Uterus (tissue), 4 donors: Measurements from ENCODE around the gene MAPK8IP1. TPM values are rescaled to one million over a fixed set of nuclear protein-coding genes. Genes with fewer than 3 reads are reported as not detected.

Experiments
- DNase-seq, 2 donors: peaks; one replicate each; pipeline ENCODE4 v3.0.0-alpha.2; 2019 to 2020
- H3K27ac ChIP-seq, 2 donors: fragments of 200-600 bp; sonication (generic); 1 replicate in 1 of 2; 2 replicates in 1 of 2; pipeline ENCODE4 v1.5.1; 2016 to 2018
- H3K27me3 ChIP-seq, 2 donors: fragments of 200-600 bp; sonication (generic); one replicate each; pipeline ENCODE4 v1.5.1; 2018 to 2019; ENCODE audit warnings: control low read depth in 1 of 2
- H3K36me3 ChIP-seq, 2 donors: fragments of 200-600 bp; sonication (generic); one replicate each; pipeline ENCODE4 v1.5.1; 2019; ENCODE audit warnings: control low read depth in 1 of 2
- H3K4me1 ChIP-seq, 2 donors: fragments of 200-600 bp; sonication (generic); one replicate each; pipeline ENCODE4 v1.5.1; 2018 to 2019; ENCODE audit warnings: control low read depth in 1 of 2
- H3K4me3 ChIP-seq, 2 donors: fragments of 200-600 bp; sonication (generic); 1 replicate in 1 of 2; 2 replicates in 1 of 2; pipeline ENCODE4 v1.5.1; 2018 to 2019; ENCODE audit warnings: mild to moderate bottlenecking in 1 of 2
- H3K9me3 ChIP-seq, 2 donors: fragments of 200-600 bp; sonication (generic); one replicate each; pipeline ENCODE4 v1.5.1; 2019; ENCODE audit warnings: control low read depth in 1 of 2
- CTCF ChIP-seq, 4 experiments: fragments of 200-600 bp in 2 of 4; fragments of 450-650 bp in 2 of 4; sonication (generic) in 2 of 4; IDR thresholded peaks; one replicate each; pipeline ENCODE4 v1.5.1; 2016 to 2019; ENCODE audit warnings: antibody characterized with exemption in 4 of 4, mild to moderate bottlenecking in 2 of 4, moderate library complexity in 1 of 4
- POLR2A ChIP-seq, 2 donors: fragments of 450-650 bp; IDR thresholded peaks; one replicate each; pipeline ENCODE4 v1.6.1; 2016; ENCODE audit warnings: antibody characterized with exemption in 2 of 2, mild to moderate bottlenecking in 1 of 2, moderate library complexity in 1 of 2
- intact Hi-C: fragments of 100-400 bp; cut with DNase I; formaldehyde crosslinking; loops from one replicate; pipeline ENCODE4 v1.15.1; 2023; ENCODE audit warnings: low total_unique reads
- total RNA-seq, 4 donors: library from RNA; depleted of rRNA in 3 of 4; stranded (reverse); fragments of >200 nt in 3 of 4; gene quantifications; one replicate each; pipeline versions ENCODE4 v1.1.0 to v1.2.4, GENCODE V29; 2014 to 2023
- donor health status: DM: yes; HTN: yes; CAD: no.

Gene MAPK8IP1
- total RNA-seq, 4 donors from 2014 or later: 2.1 to 29.9 (median 20.0) TPM

DNA sequence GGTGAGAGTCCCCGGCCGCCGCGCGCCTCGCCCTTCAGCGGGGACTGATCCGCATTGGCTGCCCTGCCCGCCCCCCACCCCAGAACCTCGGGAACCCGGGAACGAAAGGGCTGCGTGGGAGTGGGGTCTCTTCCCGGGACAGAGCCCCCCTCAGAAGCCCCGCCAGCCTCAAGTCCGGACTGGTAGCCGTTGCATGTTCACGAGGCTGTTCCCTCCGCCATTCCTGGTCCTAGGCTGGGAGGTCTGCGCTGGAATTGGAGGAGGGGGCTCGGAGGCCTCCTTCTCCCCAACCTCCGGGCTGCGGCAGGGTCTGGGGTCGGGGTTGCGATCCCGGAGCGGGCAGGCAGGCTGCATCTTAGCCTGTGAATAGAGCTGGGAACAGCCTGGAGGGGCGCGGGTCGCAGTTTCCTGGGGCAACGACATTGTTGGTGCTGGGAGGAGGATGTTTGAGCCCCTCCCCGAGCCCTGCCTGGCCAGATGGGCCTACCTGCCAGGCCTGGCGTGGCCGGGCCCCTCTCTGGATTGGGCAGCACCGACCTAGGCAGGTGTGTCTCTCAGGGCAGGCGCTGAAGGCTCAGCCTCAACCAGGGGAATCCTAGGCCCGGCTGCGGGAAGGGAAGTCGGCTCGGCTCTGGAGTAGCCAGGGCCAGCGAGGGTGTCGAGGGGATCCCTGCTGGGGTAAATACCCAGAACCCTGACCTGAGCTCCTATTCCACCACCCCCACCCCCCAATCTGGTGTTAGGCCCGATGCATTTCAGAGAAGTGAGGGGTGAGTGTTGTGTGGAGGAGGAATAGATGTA lies 670 bp downstream of the MAPK8IP1 start:
- no peaks in the 10 kb centered on the region for H3K9me3 ChIP-seq
- H3K27me3 ChIP-seq: no peaks in the 10 kb centered on the region
- intact Hi-C loops: no loop called here
- H3K36me3 ChIP-seq: no peaks in the 10 kb centered on the region
- DNase-seq: no peak
- peak overlapping the region; percentile 5 to 37 for H3K4me3 ChIP-seq
- H3K27ac ChIP-seq: no peak overlapping the region
- TF ChIP-seq CTCF (IDR thresholded peaks at IDR 0.05) (no peak), POLR2A (IDR thresholded peaks at IDR 0.05) (no peak)
- H3K4me1 ChIP-seq: peaks cover 0 to 7% of the 10 kb centered on the region in 2 donors

- H3K27ac ChIP-seq: no peak overlapping the region
- H3K9me3 ChIP-seq: no peaks in the 10 kb centered on the region
- intact Hi-C loops: no loop called here
- no peak overlapping the region for H3K4me3 ChIP-seq
- TF ChIP-seq CTCF (IDR thresholded peaks at IDR 0.05) (no peak), POLR2A (IDR thresholded peaks at IDR 0.05) (no peak)
- DNase-seq: no peak
- no peaks in the 10 kb centered on the region for H3K36me3 ChIP-seq
- H3K27me3 ChIP-seq: no peaks in the 10 kb centered on the region
- peaks cover 0 to 7% of the 10 kb centered on the region in 2 donors for H3K4me1 ChIP-seq
Observed at GRCh38 chr11:45886816-45887520, 1.5 kb downstream of the MAPK8IP1 start.

- TF ChIP-seq POLR2A (IDR thresholded peaks at IDR 0.05) (no peak), CTCF (IDR thresholded peaks at IDR 0.05) (no peak)
- no peak overlapping the region for H3K4me3 ChIP-seq
- DNase-seq: no peak
- H3K27ac ChIP-seq: no peak overlapping the region
- H3K4me1 ChIP-seq: peaks cover 0 to 7% of the 10 kb centered on the region in 2 donors
- intact Hi-C loops: no loop called here
- H3K36me3 ChIP-seq: no peaks in the 10 kb centered on the region
- H3K27me3 ChIP-seq: no peaks in the 10 kb centered on the region
- no peaks in the 10 kb centered on the region for H3K9me3 ChIP-seq
Observed at GRCh38 chr11:45887587-45887986, 2.1 kb downstream of the MAPK8IP1 start.

DNA sequence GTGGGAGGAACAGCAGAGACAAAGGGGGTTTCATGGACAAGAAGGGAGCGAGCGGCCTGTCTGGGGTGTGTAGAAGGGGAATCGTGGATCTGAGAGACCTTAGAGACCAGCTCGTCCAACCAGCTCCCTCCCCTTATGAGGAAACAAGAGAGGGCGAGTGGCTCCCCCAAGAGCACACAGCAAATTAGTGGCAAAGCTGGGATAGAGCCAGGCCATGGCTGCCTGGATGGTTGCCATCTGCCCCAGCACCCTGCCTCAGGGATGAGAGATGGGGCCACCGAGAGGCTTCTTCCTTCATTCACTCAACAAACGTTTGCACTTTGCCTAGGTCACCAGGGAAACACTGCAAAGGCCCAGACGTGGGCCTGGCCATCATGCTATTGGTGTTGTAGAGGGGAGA lies 4.1 kb downstream of the MAPK8IP1 start:
- Histone ChIP-seq H3K4me3 (no peak overlapping the region), H3K36me3 (no peaks in the 10 kb centered on the region), H3K27me3 (no peaks in the 10 kb centered on the region), H3K4me1 (peaks cover 0 to 7% of the 10 kb centered on the region in 2 donors), H3K9me3 (no peaks in the 10 kb centered on the region), H3K27ac (no peak overlapping the region)
- intact Hi-C loops: no loop called here
- no peak for DNase-seq
- TF ChIP-seq CTCF (IDR thresholded peaks at IDR 0.05): no peak
- no peak for TF ChIP-seq POLR2A (IDR thresholded peaks at IDR 0.05)

GRCh38 chr11:45889966-45890365 lies 4.5 kb downstream of the MAPK8IP1 start:
- no peak overlapping the region for H3K27ac ChIP-seq
- intact Hi-C loops: no loop called here
- H3K4me3 ChIP-seq: no peak overlapping the region

More at GRCh38 chr11:45889966-45890365, 4.5 kb downstream of the MAPK8IP1 start:
- Histone ChIP-seq H3K36me3 (no peaks in the 10 kb centered on the region), H3K4me1 (peaks cover 0 to 7% of the 10 kb centered on the region in 2 donors), H3K9me3 (no peaks in the 10 kb centered on the region), H3K27me3 (no peaks in the 10 kb centered on the region)
- DNase-seq: no peak
- TF ChIP-seq CTCF (IDR thresholded peaks at IDR 0.05) (no peak), POLR2A (IDR thresholded peaks at IDR 0.05) (no peak)
